GM23338 (cell line): Measurements from ENCODE around the gene MYO1D. TPM values are rescaled to one million over a fixed set of nuclear protein-coding genes. Genes with fewer than 3 reads are reported as not detected.

Source experiments
- ATAC-seq: fragments of 200-7000 bp; cut with Tn5 transposase; 3 replicates; pipeline ENCODE4 v1.9.1; 2020
- DNase-seq: peaks from one replicate; pipeline ENCODE4 v3.0.0-alpha.2; 2015; ENCODE audit warnings: low spot score
- H2AFZ ChIP-seq: fragments of 200-600 bp; sonication (generic); 2 replicates; pipeline ENCODE4 v1.8.0; 2016; ENCODE audit warnings: antibody characterized with exemption, mild to moderate bottlenecking, moderate library complexity
- H3F3A ChIP-seq: fragments of 200-600 bp; sonication (generic); replicated peaks from 2 replicates; pipeline ENCODE4 v1.8.0; 2017; ENCODE audit warnings: antibody characterized with exemption, mixed run types, low read depth
- H3K27ac ChIP-seq: fragments of 200-600 bp; sonication (generic); 2 replicates; pipeline ENCODE4 v1.6.1; 2016; ENCODE audit warnings: low read depth
- H3K27me3 ChIP-seq: fragments of 200-600 bp; sonication (generic); 2 replicates; pipeline ENCODE4 v1.8.0; 2016; ENCODE audit warnings: mild to moderate bottlenecking, mixed run types, moderate library complexity; ENCODE audit not compliant: insufficient read depth
- H3K36me3 ChIP-seq: fragments of 200-600 bp; sonication (generic); 2 replicates; pipeline ENCODE4 v1.8.0; 2016; ENCODE audit warnings: mild to moderate bottlenecking; ENCODE audit not compliant: insufficient read depth
- H3K4me1 ChIP-seq: fragments of 200-600 bp; sonication (generic); 2 replicates; pipeline ENCODE4 v1.8.0; 2016; ENCODE audit warnings: mild to moderate bottlenecking, moderate library complexity; ENCODE audit not compliant: insufficient read depth
- H3K4me2 ChIP-seq: fragments of 200-600 bp; sonication (generic); 2 replicates; pipeline ENCODE4 v1.7.1; 2017; ENCODE audit warnings: mixed run types
- H3K4me3 ChIP-seq: fragments of 200-600 bp; sonication (generic); 2 replicates; pipeline ENCODE4 v1.6.1; 2016; ENCODE audit warnings: mixed run types
- H3K79me2 ChIP-seq: fragments of 200-600 bp; sonication (generic); replicated peaks from 2 replicates; pipeline ENCODE4 v1.8.0; 2017; ENCODE audit warnings: mild to moderate bottlenecking; ENCODE audit not compliant: insufficient read depth
- H3K9me2 ChIP-seq: fragments of 200-600 bp; sonication (generic); 2 replicates; pipeline ENCODE4 v1.8.0; 2017; ENCODE audit not compliant: insufficient read depth
- H4K20me1 ChIP-seq: fragments of 200-600 bp; sonication (generic); replicated peaks from 2 replicates; pipeline ENCODE4 v1.8.0; 2017; ENCODE audit warnings: mild to moderate bottlenecking; ENCODE audit not compliant: insufficient read depth
- H3K27ac Mint-ChIP-seq: 2 replicates; pipeline ENCODE4 v1.8.0; 2020; ENCODE audit warnings: inconsistent platforms, mild to moderate bottlenecking, moderate library complexity, mixed read lengths
- H3K27me3 Mint-ChIP-seq: 3 replicates; pipeline ENCODE4 v1.8.0; 2022; ENCODE audit warnings: low read depth, mild to moderate bottlenecking, moderate library complexity, mixed read lengths, inconsistent platforms; ENCODE audit not compliant: insufficient read depth, poor library complexity
- H3K36me3 Mint-ChIP-seq: 3 replicates; pipeline ENCODE4 v1.8.0; 2021; ENCODE audit warnings: low read depth, mild to moderate bottlenecking, inconsistent platforms, moderate library complexity, mixed read lengths
- H3K4me1 Mint-ChIP-seq: 3 replicates; pipeline ENCODE4 v1.8.0; 2020; ENCODE audit warnings: mild to moderate bottlenecking, inconsistent platforms, mixed read lengths
- H3K4me3 Mint-ChIP-seq: 3 replicates; pipeline ENCODE4 v1.8.0; 2021; ENCODE audit warnings: moderate library complexity, mild to moderate bottlenecking, inconsistent platforms, mixed read lengths
- H3K9me3 Mint-ChIP-seq: 3 replicates; pipeline ENCODE4 v1.8.0; 2020; ENCODE audit warnings: moderate library complexity, mild to moderate bottlenecking, inconsistent platforms, mixed read lengths
- CREB1 ChIP-seq: fragments of 250-450 bp; sonication (Bioruptor Pico); IDR thresholded peaks from 2 replicates; pipeline ENCODE4 v1.5.0; 2020; ENCODE audit warnings: low read depth, mild to moderate bottlenecking, moderate library complexity
- NANOG ChIP-seq: IDR thresholded peaks from 2 replicates; pipeline ENCODE4 v1.6.1; 2016; ENCODE audit warnings: antibody characterized with exemption, borderline replicate concordance
- POLR2AphosphoS5 ChIP-seq: IDR thresholded peaks from 2 replicates; pipeline ENCODE4 v1.6.1; 2016; ENCODE audit warnings: antibody characterized with exemption, low read depth
- STAT1 ChIP-seq: IDR thresholded peaks from one replicate; pipeline ENCODE4 v1.6.1; 2016; ENCODE audit warnings: antibody characterized with exemption; ENCODE audit not compliant: unreplicated experiment
- ZNF114 ChIP-seq: fragments of 250-450 bp; sonication (Bioruptor Pico); IDR thresholded peaks from 2 replicates; pipeline ENCODE4 v1.5.0; 2020; ENCODE audit warnings: mild to moderate bottlenecking, moderate library complexity
- polyA plus RNA-seq: library from polyadenylated mRNA; unstranded; fragments of >200 nt; fragmentation: Nextera tagmentation; extraction: Ambion mirVana; gene quantifications from 2 replicates; pipeline ENCODE4 v1.2.1, GENCODE V29; 2016
- total RNA-seq: library from RNA; depleted of rRNA; stranded (reverse); fragments of >200 nt; shearing (Covaris generic); gene quantifications from 2 replicates; pipeline ENCODE4 v1.2.3, GENCODE V29; 2014
- TF ChIP-seq, protein P1 (sequence below): IDR thresholded peaks from one replicate; pipeline ENCODE4 v1.6.1; 2018; ENCODE audit warnings: antibody characterized with exemption; ENCODE audit not compliant: unreplicated experiment
- TF ChIP-seq, protein P2 (sequence below): fragments of 250-450 bp; sonication (Bioruptor Pico); IDR thresholded peaks from 2 replicates; pipeline ENCODE4 v1.5.0; 2020; ENCODE audit warnings: mild to moderate bottlenecking, moderate library complexity

The MYO1D gene
- total and polyA plus RNA-seq, 2 experiments from 2014 or later = 8.6 to 28.6 TPM

DNA sequence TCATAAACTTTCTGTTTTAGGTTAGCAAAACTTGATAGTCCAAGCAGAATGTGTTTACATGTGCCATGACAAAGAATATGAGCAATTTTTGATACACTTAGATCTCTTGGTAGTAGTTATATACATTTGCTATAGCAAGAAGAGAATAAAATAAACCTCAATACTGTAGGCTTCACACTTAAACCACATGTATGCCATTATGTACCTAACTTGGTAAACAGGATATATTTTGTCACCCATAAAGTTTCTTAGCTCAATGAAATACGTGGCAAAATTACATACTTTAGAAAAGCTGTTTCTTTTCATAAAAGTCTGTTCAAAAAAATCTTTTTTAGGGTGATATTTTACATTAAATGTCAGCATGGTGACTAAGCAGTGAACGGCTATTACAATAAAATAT lies 184.7 kb downstream of the MYO1D start (continued):
- TF ChIP-seq, protein P1, sequence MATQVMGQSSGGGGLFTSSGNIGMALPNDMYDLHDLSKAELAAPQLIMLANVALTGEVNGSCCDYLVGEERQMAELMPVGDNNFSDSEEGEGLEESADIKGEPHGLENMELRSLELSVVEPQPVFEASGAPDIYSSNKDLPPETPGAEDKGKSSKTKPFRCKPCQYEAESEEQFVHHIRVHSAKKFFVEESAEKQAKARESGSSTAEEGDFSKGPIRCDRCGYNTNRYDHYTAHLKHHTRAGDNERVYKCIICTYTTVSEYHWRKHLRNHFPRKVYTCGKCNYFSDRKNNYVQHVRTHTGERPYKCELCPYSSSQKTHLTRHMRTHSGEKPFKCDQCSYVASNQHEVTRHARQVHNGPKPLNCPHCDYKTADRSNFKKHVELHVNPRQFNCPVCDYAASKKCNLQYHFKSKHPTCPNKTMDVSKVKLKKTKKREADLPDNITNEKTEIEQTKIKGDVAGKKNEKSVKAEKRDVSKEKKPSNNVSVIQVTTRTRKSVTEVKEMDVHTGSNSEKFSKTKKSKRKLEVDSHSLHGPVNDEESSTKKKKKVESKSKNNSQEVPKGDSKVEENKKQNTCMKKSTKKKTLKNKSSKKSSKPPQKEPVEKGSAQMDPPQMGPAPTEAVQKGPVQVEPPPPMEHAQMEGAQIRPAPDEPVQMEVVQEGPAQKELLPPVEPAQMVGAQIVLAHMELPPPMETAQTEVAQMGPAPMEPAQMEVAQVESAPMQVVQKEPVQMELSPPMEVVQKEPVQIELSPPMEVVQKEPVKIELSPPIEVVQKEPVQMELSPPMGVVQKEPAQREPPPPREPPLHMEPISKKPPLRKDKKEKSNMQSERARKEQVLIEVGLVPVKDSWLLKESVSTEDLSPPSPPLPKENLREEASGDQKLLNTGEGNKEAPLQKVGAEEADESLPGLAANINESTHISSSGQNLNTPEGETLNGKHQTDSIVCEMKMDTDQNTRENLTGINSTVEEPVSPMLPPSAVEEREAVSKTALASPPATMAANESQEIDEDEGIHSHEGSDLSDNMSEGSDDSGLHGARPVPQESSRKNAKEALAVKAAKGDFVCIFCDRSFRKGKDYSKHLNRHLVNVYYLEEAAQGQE = no peak
- TF ChIP-seq NANOG (no peak), POLR2AphosphoS5 (no peak), STAT1 (no peak), ZNF114 (CRISPR knock-in tag) (no peak), CREB1 (CRISPR knock-in tag) (no peak)
- TF ChIP-seq, protein P2, sequence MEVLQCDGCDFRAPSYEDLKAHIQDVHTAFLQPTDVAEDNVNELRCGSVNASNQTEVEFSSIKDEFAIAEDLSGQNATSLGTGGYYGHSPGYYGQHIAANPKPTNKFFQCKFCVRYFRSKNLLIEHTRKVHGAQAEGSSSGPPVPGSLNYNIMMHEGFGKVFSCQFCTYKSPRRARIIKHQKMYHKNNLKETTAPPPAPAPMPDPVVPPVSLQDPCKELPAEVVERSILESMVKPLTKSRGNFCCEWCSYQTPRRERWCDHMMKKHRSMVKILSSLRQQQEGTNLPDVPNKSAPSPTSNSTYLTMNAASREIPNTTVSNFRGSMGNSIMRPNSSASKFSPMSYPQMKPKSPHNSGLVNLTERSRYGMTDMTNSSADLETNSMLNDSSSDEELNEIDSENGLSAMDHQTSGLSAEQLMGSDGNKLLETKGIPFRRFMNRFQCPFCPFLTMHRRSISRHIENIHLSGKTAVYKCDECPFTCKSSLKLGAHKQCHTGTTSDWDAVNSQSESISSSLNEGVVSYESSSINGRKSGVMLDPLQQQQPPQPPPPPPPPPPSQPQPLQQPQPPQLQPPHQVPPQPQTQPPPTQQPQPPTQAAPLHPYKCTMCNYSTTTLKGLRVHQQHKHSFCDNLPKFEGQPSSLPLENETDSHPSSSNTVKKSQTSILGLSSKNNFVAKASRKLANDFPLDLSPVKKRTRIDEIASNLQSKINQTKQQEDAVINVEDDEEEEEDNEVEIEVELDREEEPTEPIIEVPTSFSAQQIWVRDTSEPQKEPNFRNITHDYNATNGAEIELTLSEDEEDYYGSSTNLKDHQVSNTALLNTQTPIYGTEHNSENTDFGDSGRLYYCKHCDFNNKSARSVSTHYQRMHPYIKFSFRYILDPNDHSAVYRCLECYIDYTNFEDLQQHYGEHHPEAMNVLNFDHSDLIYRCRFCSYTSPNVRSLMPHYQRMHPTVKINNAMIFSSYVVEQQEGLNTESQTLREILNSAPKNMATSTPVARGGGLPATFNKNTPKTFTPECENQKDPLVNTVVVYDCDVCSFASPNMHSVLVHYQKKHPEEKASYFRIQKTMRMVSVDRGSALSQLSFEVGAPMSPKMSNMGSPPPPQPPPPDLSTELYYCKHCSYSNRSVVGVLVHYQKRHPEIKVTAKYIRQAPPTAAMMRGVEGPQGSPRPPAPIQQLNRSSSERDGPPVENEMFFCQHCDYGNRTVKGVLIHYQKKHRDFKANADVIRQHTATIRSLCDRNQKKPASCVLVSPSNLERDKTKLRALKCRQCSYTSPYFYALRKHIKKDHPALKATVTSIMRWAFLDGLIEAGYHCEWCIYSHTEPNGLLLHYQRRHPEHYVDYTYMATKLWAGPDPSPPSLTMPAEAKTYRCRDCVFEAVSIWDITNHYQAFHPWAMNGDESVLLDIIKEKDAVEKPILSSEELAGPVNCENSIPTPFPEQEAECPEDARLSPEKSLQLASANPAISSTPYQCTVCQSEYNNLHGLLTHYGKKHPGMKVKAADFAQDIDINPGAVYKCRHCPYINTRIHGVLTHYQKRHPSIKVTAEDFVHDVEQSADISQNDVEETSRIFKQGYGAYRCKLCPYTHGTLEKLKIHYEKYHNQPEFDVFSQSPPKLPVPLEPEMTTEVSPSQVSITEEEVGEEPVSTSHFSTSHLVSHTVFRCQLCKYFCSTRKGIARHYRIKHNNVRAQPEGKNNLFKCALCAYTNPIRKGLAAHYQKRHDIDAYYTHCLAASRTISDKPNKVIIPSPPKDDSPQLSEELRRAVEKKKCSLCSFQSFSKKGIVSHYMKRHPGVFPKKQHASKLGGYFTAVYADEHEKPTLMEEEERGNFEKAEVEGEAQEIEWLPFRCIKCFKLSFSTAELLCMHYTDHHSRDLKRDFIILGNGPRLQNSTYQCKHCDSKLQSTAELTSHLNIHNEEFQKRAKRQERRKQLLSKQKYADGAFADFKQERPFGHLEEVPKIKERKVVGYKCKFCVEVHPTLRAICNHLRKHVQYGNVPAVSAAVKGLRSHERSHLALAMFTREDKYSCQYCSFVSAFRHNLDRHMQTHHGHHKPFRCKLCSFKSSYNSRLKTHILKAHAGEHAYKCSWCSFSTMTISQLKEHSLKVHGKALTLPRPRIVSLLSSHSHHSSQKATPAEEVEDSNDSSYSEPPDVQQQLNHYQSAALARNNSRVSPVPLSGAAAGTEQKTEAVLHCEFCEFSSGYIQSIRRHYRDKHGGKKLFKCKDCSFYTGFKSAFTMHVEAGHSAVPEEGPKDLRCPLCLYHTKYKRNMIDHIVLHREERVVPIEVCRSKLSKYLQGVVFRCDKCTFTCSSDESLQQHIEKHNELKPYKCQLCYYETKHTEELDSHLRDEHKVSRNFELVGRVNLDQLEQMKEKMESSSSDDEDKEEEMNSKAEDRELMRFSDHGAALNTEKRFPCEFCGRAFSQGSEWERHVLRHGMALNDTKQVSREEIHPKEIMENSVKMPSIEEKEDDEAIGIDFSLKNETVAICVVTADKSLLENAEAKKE (CRISPR knock-in tag) = no peak

DNA sequence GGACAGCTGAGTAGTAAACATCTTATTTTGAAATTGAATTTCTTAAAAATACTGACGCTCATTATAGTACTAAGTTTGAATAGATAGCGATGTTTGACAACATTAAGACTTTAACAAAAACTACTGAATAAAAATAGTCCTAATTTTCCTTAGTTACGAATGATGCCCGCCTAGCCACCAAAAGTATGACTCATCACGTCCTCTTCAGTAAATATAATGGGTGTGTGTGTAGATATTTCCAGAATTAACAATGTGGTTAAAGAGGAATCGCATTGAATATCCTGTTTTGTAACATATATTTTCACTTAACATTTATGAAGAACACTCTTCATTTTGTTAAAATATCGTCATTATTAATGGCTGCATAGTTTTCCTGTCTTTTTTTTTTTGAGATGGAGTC lies 187.6 kb downstream of the MYO1D start:
- peaks cover 11% of the 10 kb centered on the region; the same call in 2 of the 3 replicates for H3K36me3 Mint-ChIP-seq
- H3K9me2 ChIP-seq = 0 out of 2 replicates have a peak, but pooled peaks cover 3% of the 10 kb centered on the region
- H3K4me3 ChIP-seq = no peak overlapping the region
- H3K27me3 Mint-ChIP-seq = no peaks in the 10 kb centered on the region
- DNase-seq = no peak
- no peaks in the 10 kb centered on the region for H3K36me3 ChIP-seq
- no peaks in the 10 kb centered on the region for H4K20me1 ChIP-seq
- peaks cover 2% of the 10 kb centered on the region; the same call in 2 of the 3 replicates for H3K4me1 Mint-ChIP-seq
- H3K9me3 Mint-ChIP-seq = peaks cover 6% of the 10 kb centered on the region; the same call in 2 of the 3 replicates
- H2AFZ ChIP-seq = no peak overlapping the region
- no peaks in the 10 kb centered on the region for H3K4me1 ChIP-seq
- no peaks in the 10 kb centered on the region for H3F3A ChIP-seq
- H3K4me2 ChIP-seq = no peak overlapping the region
- ATAC-seq = no peak
- no peaks in the 10 kb centered on the region for H3K79me2 ChIP-seq
- H3K27me3 ChIP-seq = no peaks in the 10 kb centered on the region
- H3K27ac ChIP-seq = no peak overlapping the region
- H3K27ac Mint-ChIP-seq = no peak overlapping the region
- H3K4me3 Mint-ChIP-seq = no peak overlapping the region
- no peak for TF ChIP-seq ZNF114 (CRISPR knock-in tag)
- no peak for TF ChIP-seq STAT1
